Measurements from ENCODE around the gene C6orf47.

GRCh38 chr6:31643818-31644454 is 16.6 kb downstream of the C6orf47 start:
- no peak for TF ChIP-seq POLR2A (IDR thresholded peaks at IDR 0.05; ENCODE audit: low read depth, low read length)
- TF ChIP-seq CTCF (IDR thresholded peaks at IDR 0.05; ENCODE audit: extremely low read depth in 1 of 2, insufficient read depth in 1 of 2, low read depth in 1 of 2, low read length in 2 of 2): no peak

Measured in endothelial cell of umbilical vein (primary cell).